Ovary (tissue), 9 donors: Measurements from ENCODE around the gene CDK6. TPM values are rescaled to one million over a fixed set of nuclear protein-coding genes. Genes with fewer than 3 reads are reported as not detected.

Source experiments
- DNase-seq, 5 donors: peaks; one replicate each; pipeline ENCODE4 v3.0.0-alpha.2; 2019 to 2020
- H3K27ac ChIP-seq, 2 donors: fragments of 200-600 bp; one replicate each; pipeline versions ENCODE4 v1.5.1 to v1.8.0; 2019 to 2022
- H3K27me3 ChIP-seq: fragments of 200-600 bp; one replicate; pipeline ENCODE4 v1.8.0; 2022
- H3K36me3 ChIP-seq: fragments of 200-600 bp; sonication (generic); one replicate; pipeline ENCODE4 v1.5.1; 2019
- H3K4me1 ChIP-seq: one replicate; pipeline ENCODE4 v1.8.1; 2013; ENCODE audit warnings: mild to moderate bottlenecking, moderate library complexity; ENCODE audit not compliant: insufficient read depth
- H3K4me3 ChIP-seq: fragments of 200-600 bp; sonication (generic); one replicate; pipeline ENCODE4 v1.5.1; 2017
- H3K9me3 ChIP-seq, 2 donors: fragments of 200-600 bp in 1 of 2; sonication (generic) in 1 of 2; one replicate each; pipeline versions ENCODE4 v1.5.1 to v1.8.1; 2013 to 2019; ENCODE audit warnings: mild to moderate bottlenecking in 1 of 2, moderate library complexity in 1 of 2
- CTCF ChIP-seq, 3 donors: fragments of 450-650 bp in 2 of 3; fragments of 200-600 bp in 1 of 3; IDR thresholded peaks; one replicate each; pipeline versions ENCODE4 v1.5.1 to v1.8.0; 2016 to 2022; ENCODE audit warnings: antibody characterized with exemption in 3 of 3, mild to moderate bottlenecking in 1 of 3
- EP300 ChIP-seq: sonication (generic); formaldehyde crosslinking; IDR thresholded peaks from one replicate; pipeline ENCODE4 v1.6.1; 2017; ENCODE audit warnings: antibody characterized with exemption
- POLR2A ChIP-seq: fragments of 450-650 bp; IDR thresholded peaks from one replicate; pipeline ENCODE4 v1.6.1; 2017; ENCODE audit warnings: antibody characterized with exemption, mild to moderate bottlenecking, moderate library complexity
- WGBS, 3 donors: extraction: QIAGEN DNeasy Blood & Tissue Kit in 1 of 3; methylation state at CpG; one replicate each; pipeline versions ENCODE4 v1.1.5 to v1.1.7; 2013 to 2017; 5-methylcytosine and 5-hydroxymethylcytosine counted together
- intact Hi-C, 4 donors: fragments of 100-400 bp; cut with DNase I; formaldehyde crosslinking; loops; one replicate each; pipeline versions ENCODE4 v1.11.0 to v1.15.1; 2022 to 2023
- polyA plus RNA-seq, 2 donors: library from polyadenylated mRNA; stranded (reverse); fragments of 200-250 nt in 1 of 2; fragments of 350-450 nt in 1 of 2; fragmentation: Illumina TruSeq in 1 of 2; extraction: RNeasy Lipid Tissue Mini Kit (QIAGEN cat#74804) in 1 of 2; gene quantifications; one replicate each; pipeline ENCODE4 v1.2.3, GENCODE V29; 2013 to 2014
- total RNA-seq, 7 donors: library from RNA; depleted of rRNA in 2 of 7; stranded (reverse); fragments of >200 nt in 2 of 7; fragmentation: NEBNext Ultra II Directional in 3 of 7; extraction: Animal tissue kit (Norgen Biotek cat#: 25700) in 3 of 7; gene quantifications; one replicate each; pipeline versions ENCODE4 v1.1.0 to v1.2.4, GENCODE V29; 2016 to 2023
- donor health status: DM: no; HTN: no; CAD: no; lungs with moderate emphysema.
- donor health status: DM: no; HTN: no; CAD: no.
- donor health status: Bipolar disorder and iron deficiency.
- donor health status: DM: yes; HTN: yes; CAD: no.
- donor health status: DM: no; HTN: no; CAD: no.
- donor health status: DM: yes; HTN: yes; CAD: no.

Gene CDK6
- total and polyA plus RNA-seq, 9 donors: 1.8 to 20.4 (median 11.2) TPM

GRCh38 chr7:92735707-92736106 lies 100.7 kb downstream of the CDK6 start:
- intact Hi-C loops: no loop called here
- WGBS, 3 donors: 76 to 81% (median 78%) methylated on average over 3 of the region's 3 CpGs
- Histone ChIP-seq H3K9me3 (no peaks in the 10 kb centered on the region), H3K27ac (no peak overlapping the region), H3K27me3 (no peaks in the 10 kb centered on the region), H3K4me1 (no peaks in the 10 kb centered on the region), H3K36me3 (no peaks in the 10 kb centered on the region), H3K4me3 (no peak overlapping the region)
- TF ChIP-seq POLR2A: no peak
- TF ChIP-seq CTCF (IDR thresholded peaks at IDR 0.05): no peak
- TF ChIP-seq EP300: no peak
- DNase-seq: no peak

DNA sequence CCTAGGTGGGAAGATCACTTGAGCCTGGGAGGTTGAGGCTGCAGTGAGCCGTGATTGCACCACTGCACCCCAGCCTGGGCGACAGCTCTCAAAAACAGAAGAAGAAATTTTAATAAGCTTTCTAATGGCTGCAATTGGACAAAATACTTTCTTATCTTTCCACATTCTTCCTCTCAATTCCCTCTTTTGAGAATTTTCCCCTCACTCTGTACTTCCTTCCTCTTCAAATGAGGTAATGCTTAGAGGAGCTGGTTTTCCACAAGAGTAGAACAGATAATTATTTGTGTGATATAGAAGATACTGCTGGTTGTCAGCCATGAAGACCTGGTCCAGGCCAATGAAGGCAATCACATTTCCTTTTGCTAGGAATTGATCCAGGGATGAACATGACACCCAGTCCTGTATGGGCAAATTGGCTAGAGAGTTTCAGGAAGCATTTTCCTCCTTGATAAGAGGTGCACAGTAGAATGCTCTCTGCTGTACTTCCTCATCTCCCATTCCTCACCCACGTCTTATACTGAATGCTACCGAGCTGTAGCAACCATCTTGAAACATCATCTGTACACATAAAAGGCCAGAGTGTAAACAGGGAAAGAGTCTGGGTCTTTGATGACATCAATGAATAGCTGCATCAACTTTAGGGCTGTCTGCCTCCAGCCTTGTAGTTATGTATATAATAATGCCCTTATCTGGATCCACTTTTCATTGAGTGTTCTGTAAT lies 103.9 kb downstream of the CDK6 start:
- Histone ChIP-seq H3K27me3 (no peaks in the 10 kb centered on the region), H3K9me3 (no peaks in the 10 kb centered on the region), H3K4me3 (no peak overlapping the region), H3K36me3 (no peaks in the 10 kb centered on the region), H3K27ac (no peak overlapping the region), H3K4me1 (no peaks in the 10 kb centered on the region)
- DNase-seq: no peak
- intact Hi-C loops: no loop called here
- TF ChIP-seq POLR2A (no peak), CTCF (IDR thresholded peaks at IDR 0.05) (no peak), EP300 (no peak)
- 87 to 92% (median 90%) methylated on average over 4 of the region's 4 CpGs for whole genome bisulfite sequencing, 3 donors

DNA sequence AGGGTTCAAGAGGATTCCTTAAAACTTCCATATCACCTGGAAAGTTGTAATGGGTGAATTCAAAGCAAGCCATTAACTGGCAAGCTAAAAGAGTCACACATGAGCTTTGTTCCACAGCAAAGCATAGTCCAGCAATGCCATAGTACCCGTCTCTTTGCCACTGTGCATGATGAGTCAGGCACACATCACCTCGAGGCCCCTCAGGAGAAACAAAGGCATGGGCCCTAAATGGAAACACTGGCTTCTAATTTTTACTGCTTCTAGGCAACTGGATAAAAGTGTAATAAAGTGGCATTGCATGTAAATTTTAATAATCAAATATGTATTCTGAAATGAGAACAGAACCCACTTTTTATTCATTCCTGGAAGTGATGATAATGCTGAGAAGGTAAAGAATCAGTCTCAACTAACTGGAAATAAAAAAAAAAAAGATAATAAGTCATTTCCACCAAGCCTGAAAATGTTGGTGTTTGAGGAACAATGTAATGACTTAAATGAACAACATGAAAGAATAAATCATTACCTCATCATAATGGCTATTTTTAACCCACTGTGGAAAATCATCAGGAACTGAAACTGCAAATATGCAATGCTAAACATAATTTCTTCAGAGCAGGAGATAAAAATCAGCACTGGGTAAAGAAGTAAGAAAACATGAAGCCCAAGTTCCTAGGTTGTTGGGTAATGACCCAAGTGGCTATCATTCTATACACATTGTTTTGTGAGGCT lies 104.9 kb downstream of the CDK6 start:
- no peaks in the 10 kb centered on the region for H3K36me3 ChIP-seq
- intact Hi-C loops: no loop called here
- TF ChIP-seq POLR2A (no peak), CTCF (IDR thresholded peaks at IDR 0.05) (no peak), EP300 (no peak)
- H3K9me3 ChIP-seq: no peaks in the 10 kb centered on the region
- no peaks in the 10 kb centered on the region for H3K27me3 ChIP-seq
- no peak overlapping the region for H3K27ac ChIP-seq
- no peak for DNase-seq
- no peaks in the 10 kb centered on the region for H3K4me1 ChIP-seq
- 87 to 93% (median 89%) methylated on average over 2 of the region's 2 CpGs for WGBS, 3 donors
- no peak overlapping the region for H3K4me3 ChIP-seq

DNA sequence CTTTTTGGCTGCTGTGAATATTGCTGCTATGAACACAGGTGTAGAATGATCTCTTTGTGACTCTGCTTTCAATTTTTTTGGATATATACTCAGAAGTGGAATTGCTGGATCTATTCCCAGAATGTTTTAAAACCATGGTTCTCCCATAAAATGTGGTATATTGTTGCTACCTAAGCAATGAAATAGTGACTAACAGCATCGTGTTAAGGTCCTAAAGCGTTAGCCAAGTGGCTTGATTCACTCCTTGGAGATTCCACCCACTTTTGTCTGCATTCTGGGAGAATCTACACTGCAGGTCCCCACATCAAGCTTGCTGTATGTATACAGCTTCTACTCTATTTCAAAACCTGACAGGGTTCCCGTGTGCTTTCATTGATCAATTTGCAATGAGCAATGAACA lies 105.6 kb downstream of the CDK6 start:
- H3K27me3 ChIP-seq: no peaks in the 10 kb centered on the region
- TF ChIP-seq CTCF (IDR thresholded peaks at IDR 0.05) (no peak), POLR2A (no peak), EP300 (no peak)
- H3K4me1 ChIP-seq: no peaks in the 10 kb centered on the region
- no peak for DNase-seq
- 80 to 91% (median 88%) methylated on average over 3 of the region's 3 CpGs for WGBS, 3 donors
- no peaks in the 10 kb centered on the region for H3K36me3 ChIP-seq
- intact Hi-C loops: no loop called here
- no peak overlapping the region for H3K27ac ChIP-seq
- H3K4me3 ChIP-seq: no peak overlapping the region
- no peaks in the 10 kb centered on the region for H3K9me3 ChIP-seq
